Measurements from ENCODE around the gene RNASEH2A. TPM values are rescaled to one million over a fixed set of nuclear protein-coding genes. Genes with fewer than 3 reads are reported as not detected.

Gene RNASEH2A
- total and polyA plus RNA-seq, 2 of the 13 experiments (the other 11 are each of a cell fraction or from before 2014, with no cell fraction given): 25.1 to 35.8 TPM

GRCh38 chr19:12763100-12763499 is 43.3 kb upstream of the RNASEH2A start:
- Histone ChIP-seq H3K36me3 (replicated peaks in 1 of 2; ENCODE audit: control insufficient read depth in 1 of 2, insufficient read depth in 2 of 2, low read length in 2 of 2) (0 out of 5 replicates have a peak, but pooled peaks cover 0 to 1% of the 10 kb centered on the region in 2 experiments), H3K4me1 (ENCODE audit: insufficient read depth, low read length) (0 out of 2 replicates have a peak, but pooled peaks cover 4% of the 10 kb centered on the region), H4K20me1 (ENCODE audit: insufficient read depth, low read length) (no peaks in the 10 kb centered on the region), H3K79me2 (ENCODE audit: insufficient read depth, low read length) (no peaks in the 10 kb centered on the region), H3K4me2 (ENCODE audit: low read depth, low read length) (no peak overlapping the region), H3K9me3 (ENCODE audit: low read length) (no peaks in the 10 kb centered on the region), H3K27me3 (ENCODE audit: control insufficient read depth in 1 of 2, insufficient read depth in 2 of 2, low read length in 2 of 2) (no peaks in the 10 kb centered on the region), H3K27ac (ENCODE audit: extremely low read length, insufficient read depth, low read length) (no peak overlapping the region), H3K9ac (ENCODE audit: insufficient read depth, low read depth, low read length) (no peak overlapping the region), H3K4me3 (replicated peaks in 1 of 3; ENCODE audit: insufficient read depth in 1 of 3, low read depth in 2 of 3, low read length in 3 of 3) (no peak overlapping the region), H2AFZ (ENCODE audit: low read length) (no peak overlapping the region)
- ATAC-seq (no peak), FAIRE-seq (no peak), DNase-seq (ENCODE audit: low spot score) (no peak)
- in situ Hi-C loops (cut with HindIII; ENCODE audit: extremely low pct_ligation_motif_present, low pct_unique_long_range_greater_than_20kb) (no loop called here), intact Hi-C loops (cut with micrococcal nuclease; ENCODE audit: unreplicated experiment) (no loop called here)
- no TSS peak for BruUV-seq (replicated peaks)
- TF ChIP-seq THAP11 (CRISPR knock-in tag; IDR thresholded peaks at IDR 0.05) (no peak), ZNF619 (CRISPR knock-in tag; IDR thresholded peaks at IDR 0.05) (no peak), RFXANK (CRISPR knock-in tag; IDR thresholded peaks at IDR 0.05) (no peak), CEBPZ (IDR thresholded peaks at IDR 0.05; ENCODE audit: low read length) (no peak), ZFP91 (CRISPR knock-in tag; IDR thresholded peaks at IDR 0.05; ENCODE audit: borderline replicate concordance) (no peak), ZFP36 (IDR thresholded peaks at IDR 0.05; ENCODE audit: borderline replicate concordance, low read depth, low read length, partially characterized antibody) (no peak), SMARCC2 (IDR thresholded peaks at IDR 0.05) (no peak), ZNF431 (CRISPR knock-in tag; IDR thresholded peaks at IDR 0.05; ENCODE audit: borderline replicate concordance, low read depth) (no peak), ZNF883 (CRISPR knock-in tag; IDR thresholded peaks at IDR 0.05; ENCODE audit: not compliant biosample characterization) (no peak), ZNF33A (CRISPR knock-in tag; IDR thresholded peaks at IDR 0.05; ENCODE audit: borderline replicate concordance) (no peak)
- ChIA-PET CTCF (ENCODE audit: low intra/inter-chr PET ratio, low total read pairs) (interaction anchor here (1.8 kb wide), 1 partner anchor 33 kb away, joined by 6 read pairs; no protein-coding TSS in a partner anchor), POLR2A (no interaction called here)
- WGBS (ENCODE audit: low lambda C conversion rate): 100% methylated on average over 3 of the region's 11 CpGs
